Nephron (organoid): ENCODE data around the gene PROX2.
A peak's percentile ranks its signal among the peaks of the same experiment; 100 is the strongest.

Experiments
- H3K27ac Mint-ChIP-seq, 3 experiments: 2 replicates each; pipeline ENCODE4 v1.8.0; 2020; ENCODE audit warnings: mixed read lengths in 3 of 3, mild to moderate bottlenecking in 2 of 3, moderate library complexity in 1 of 3
- H3K27me3 Mint-ChIP-seq: 2 replicates; pipeline ENCODE4 v1.8.0; 2021; ENCODE audit warnings: low read depth, mild to moderate bottlenecking, moderate library complexity, mixed read lengths
- H3K36me3 Mint-ChIP-seq: 2 replicates; pipeline ENCODE4 v1.8.0; 2020; ENCODE audit warnings: low read depth, mixed read lengths
- H3K4me1 Mint-ChIP-seq: 2 replicates; pipeline ENCODE4 v1.8.0; 2020; ENCODE audit warnings: mixed read lengths
- H3K4me3 Mint-ChIP-seq, 3 experiments: 2 replicates each; pipeline ENCODE4 v1.8.0; 2020; ENCODE audit warnings: mild to moderate bottlenecking in 3 of 3, mixed read lengths in 3 of 3, moderate library complexity in 2 of 3
- H3K9me3 Mint-ChIP-seq: 2 replicates; pipeline ENCODE4 v1.8.0; 2020; ENCODE audit warnings: mixed read lengths
- CTCF ChIP-seq, 3 experiments: fragments of 200-600 bp; sonication (generic); IDR thresholded peaks; one replicate each; pipeline ENCODE4 v1.5.0; 2021; ENCODE audit warnings: antibody characterized with exemption in 3 of 3; ENCODE audit not compliant: unreplicated experiment in 3 of 3

PROX2 gene

GRCh38 chr14:74921053-74921620, 45.2 kb upstream of the PROX2 start:
- Mint-ChIP-seq H3K4me3 (no peak overlapping the region), H3K36me3 (no peaks in the 10 kb centered on the region), H3K4me1 (peaks cover 17% of the 10 kb centered on the region), H3K27me3 (peaks cover 20% of the 10 kb centered on the region), H3K27ac (no peak overlapping the region), H3K9me3 (no peaks in the 10 kb centered on the region)
- no peak for TF ChIP-seq CTCF (IDR thresholded peaks at IDR 0.05; ENCODE audit: unreplicated experiment in 3 of 3)

- no peak overlapping the region for H3K4me3 Mint-ChIP-seq
- H3K36me3 Mint-ChIP-seq: no peaks in the 10 kb centered on the region
- peaks cover 20% of the 10 kb centered on the region for H3K4me1 Mint-ChIP-seq
- H3K27me3 Mint-ChIP-seq: peaks cover 17% of the 10 kb centered on the region
- TF ChIP-seq CTCF (IDR thresholded peaks at IDR 0.05; ENCODE audit: unreplicated experiment in 3 of 3): no peak
- no peak overlapping the region for H3K27ac Mint-ChIP-seq
- H3K9me3 Mint-ChIP-seq: no peaks in the 10 kb centered on the region
Observed at GRCh38 chr14:74920281-74920680, 44.3 kb upstream of the PROX2 start.

- H3K4me1 Mint-ChIP-seq: peaks cover 20% of the 10 kb centered on the region
- H3K9me3 Mint-ChIP-seq: no peaks in the 10 kb centered on the region
- no peak overlapping the region for H3K4me3 Mint-ChIP-seq
- H3K27ac Mint-ChIP-seq: no peak overlapping the region
- no peak for TF ChIP-seq CTCF (IDR thresholded peaks at IDR 0.05; ENCODE audit: unreplicated experiment in 3 of 3)
- peaks cover 17% of the 10 kb centered on the region for H3K27me3 Mint-ChIP-seq
- no peaks in the 10 kb centered on the region for H3K36me3 Mint-ChIP-seq
Observed at GRCh38 chr14:74919421-74920165, 43.6 kb upstream of the PROX2 start.

- no peak overlapping the region for H3K27ac Mint-ChIP-seq
- peaks cover 8% of the 10 kb centered on the region for H3K27me3 Mint-ChIP-seq
- peaks cover 25% of the 10 kb centered on the region for H3K4me1 Mint-ChIP-seq
Observed at GRCh38 chr14:74918380-74918779, 42.4 kb upstream of the PROX2 start.

GRCh38 chr14:74917646-74918081, 41.7 kb upstream of the PROX2 start:
- Mint-ChIP-seq H3K4me3 (peak overlapping the region in 1 of 3 experiments; percentile 67), H3K27me3 (peaks cover 7% of the 10 kb centered on the region), H3K27ac (peak overlapping the region in 2 of 3 experiments; percentile 68 to 90), H3K4me1 (peaks cover 25% of the 10 kb centered on the region), H3K36me3 (no peaks in the 10 kb centered on the region), H3K9me3 (no peaks in the 10 kb centered on the region)
- TF ChIP-seq CTCF (IDR thresholded peaks at IDR 0.05; ENCODE audit: unreplicated experiment in 3 of 3): no peak

More at GRCh38 chr14:74918380-74918779, 42.4 kb upstream of the PROX2 start:
- Mint-ChIP-seq H3K36me3 (no peaks in the 10 kb centered on the region), H3K9me3 (no peaks in the 10 kb centered on the region), H3K4me3 (no peak overlapping the region)
- no peak for TF ChIP-seq CTCF (IDR thresholded peaks at IDR 0.05; ENCODE audit: unreplicated experiment in 3 of 3)
